OCI-LY3 (cell line): Measurements from ENCODE around the gene IL1R1.

Source experiments
- H2AFZ ChIP-seq: fragments of 200-600, 300-600 bp; shearing (Covaris generic); 2 replicates; pipeline ENCODE4 v1.6.0; 2014; ENCODE audit warnings: antibody characterized with exemption, low read depth, low read length
- H3K27ac ChIP-seq: fragments of 200-600, 300-600 bp; sonication (generic); 2 replicates; pipeline ENCODE4 v1.5.1; 2014; ENCODE audit warnings: mild to moderate bottlenecking, low read length, moderate library complexity, mixed read lengths
- H3K27me3 ChIP-seq: fragments of 200-600, 300-600 bp; sonication (generic); 2 replicates; pipeline ENCODE4 v1.6.1; 2014; ENCODE audit warnings: low read depth, low read length, mixed read lengths
- H3K36me3 ChIP-seq: fragments of 200-600, 300-600 bp; sonication (generic); replicated peaks from 2 replicates; pipeline ENCODE3; 2014; ENCODE audit warnings: low read depth, low read length, mixed read lengths
- H3K4me1 ChIP-seq: fragments of 300-600, 200-600 bp; sonication (generic); 2 replicates; pipeline ENCODE4 v1.6.1; 2014; ENCODE audit warnings: low read length, mixed read lengths
- H3K4me2 ChIP-seq: fragments of 200-600, 300-600 bp; sonication (generic); 2 replicates; pipeline ENCODE4 v1.6.1; 2014; ENCODE audit warnings: low read length, mixed read lengths
- H3K4me3 ChIP-seq: fragments of 300-600, 200-600 bp; sonication (generic); 2 replicates; pipeline ENCODE4 v1.5.1; 2014; ENCODE audit warnings: antibody characterized with exemption, mild to moderate bottlenecking, low read length, moderate library complexity
- H3K79me2 ChIP-seq: fragments of 300-600, 200-600 bp; shearing (Covaris generic); 2 replicates; pipeline ENCODE4 v1.6.1; 2014; ENCODE audit warnings: mild to moderate bottlenecking, low read length, mixed read lengths
- H3K9ac ChIP-seq: fragments of 300-600, 200-600 bp; shearing (Covaris generic); 2 replicates; pipeline ENCODE4 v1.6.0; 2014; ENCODE audit warnings: mild to moderate bottlenecking, low read length, moderate library complexity
- H3K9me3 ChIP-seq: fragments of 200-600, 300-600 bp; shearing (Covaris generic); 2 replicates; pipeline ENCODE4 v1.6.1; 2014; ENCODE audit warnings: low read length, mixed read lengths; ENCODE audit not compliant: insufficient read depth
- H4K20me1 ChIP-seq: fragments of 200-600, 300-600 bp; sonication (generic); 2 replicates; pipeline ENCODE4 v1.6.1; 2016; ENCODE audit warnings: low read length, mixed read lengths; ENCODE audit not compliant: insufficient read depth
- CTCF ChIP-seq: fragments of 200-600, 300-600 bp; sonication (generic); IDR thresholded peaks from 2 replicates; pipeline ENCODE4 v1.5.1; 2014; ENCODE audit warnings: antibody characterized with exemption, low read length, low read depth
- EZH2phosphoT487 ChIP-seq: fragments of 200-600 bp; shearing (Covaris generic); IDR thresholded peaks from 2 replicates; pipeline ENCODE4 v1.6.1; 2018; ENCODE audit warnings: antibody characterized with exemption, mixed run types, low read depth

Gene IL1R1

GRCh38 chr2:102155703-102156515 is 13.4 kb downstream of the IL1R1 start:
- H3K9ac ChIP-seq: no peak overlapping the region
- no peak overlapping the region for H3K4me2 ChIP-seq
- no peaks in the 10 kb centered on the region for H3K4me1 ChIP-seq
- H3K4me3 ChIP-seq: no peak overlapping the region
- TF ChIP-seq EZH2phosphoT487: no peak
- TF ChIP-seq CTCF: no peak
- no peaks in the 10 kb centered on the region for H4K20me1 ChIP-seq
- H3K79me2 ChIP-seq: no peaks in the 10 kb centered on the region
- no peak overlapping the region for H2AFZ ChIP-seq
- H3K27ac ChIP-seq: no peak overlapping the region
- no peaks in the 10 kb centered on the region for H3K36me3 ChIP-seq
- no peaks in the 10 kb centered on the region for H3K27me3 ChIP-seq
- no peaks in the 10 kb centered on the region for H3K9me3 ChIP-seq

- Histone ChIP-seq H3K36me3 (no peaks in the 10 kb centered on the region), H3K9ac (no peak overlapping the region), H3K27me3 (no peaks in the 10 kb centered on the region), H3K4me3 (no peak overlapping the region), H3K27ac (no peak overlapping the region), H2AFZ (no peak overlapping the region), H3K4me2 (no peak overlapping the region), H3K9me3 (no peaks in the 10 kb centered on the region), H3K4me1 (no peaks in the 10 kb centered on the region), H3K79me2 (no peaks in the 10 kb centered on the region), H4K20me1 (no peaks in the 10 kb centered on the region)
- no peak for TF ChIP-seq EZH2phosphoT487
- TF ChIP-seq CTCF: no peak
Observed at GRCh38 chr2:102158011-102158755, 15.6 kb downstream of the IL1R1 start.

- no peak overlapping the region for H3K27ac ChIP-seq
Observed at GRCh38 chr2:102159295-102159694, 16.7 kb downstream of the IL1R1 start.

More at GRCh38 chr2:102159295-102159694, 16.7 kb downstream of the IL1R1 start:
- no peaks in the 10 kb centered on the region for H3K79me2 ChIP-seq
- H3K9me3 ChIP-seq: no peaks in the 10 kb centered on the region
- no peaks in the 10 kb centered on the region for H3K27me3 ChIP-seq
- no peak overlapping the region for H3K4me2 ChIP-seq
- H3K4me1 ChIP-seq: no peaks in the 10 kb centered on the region
- H2AFZ ChIP-seq: no peak overlapping the region
- no peak overlapping the region for H3K4me3 ChIP-seq
- H4K20me1 ChIP-seq: no peaks in the 10 kb centered on the region
- TF ChIP-seq EZH2phosphoT487 (no peak), CTCF (no peak)
- H3K9ac ChIP-seq: no peak overlapping the region
- no peaks in the 10 kb centered on the region for H3K36me3 ChIP-seq
